ENCODE results near the gene CPD. TPM values are rescaled to one million over a fixed set of nuclear protein-coding genes. Genes with fewer than 3 reads are reported as not detected.

The CPD gene
- total RNA-seq, 4 donors from 2014 or later, result 70.9 to 143 (median 77.5) TPM

DNA sequence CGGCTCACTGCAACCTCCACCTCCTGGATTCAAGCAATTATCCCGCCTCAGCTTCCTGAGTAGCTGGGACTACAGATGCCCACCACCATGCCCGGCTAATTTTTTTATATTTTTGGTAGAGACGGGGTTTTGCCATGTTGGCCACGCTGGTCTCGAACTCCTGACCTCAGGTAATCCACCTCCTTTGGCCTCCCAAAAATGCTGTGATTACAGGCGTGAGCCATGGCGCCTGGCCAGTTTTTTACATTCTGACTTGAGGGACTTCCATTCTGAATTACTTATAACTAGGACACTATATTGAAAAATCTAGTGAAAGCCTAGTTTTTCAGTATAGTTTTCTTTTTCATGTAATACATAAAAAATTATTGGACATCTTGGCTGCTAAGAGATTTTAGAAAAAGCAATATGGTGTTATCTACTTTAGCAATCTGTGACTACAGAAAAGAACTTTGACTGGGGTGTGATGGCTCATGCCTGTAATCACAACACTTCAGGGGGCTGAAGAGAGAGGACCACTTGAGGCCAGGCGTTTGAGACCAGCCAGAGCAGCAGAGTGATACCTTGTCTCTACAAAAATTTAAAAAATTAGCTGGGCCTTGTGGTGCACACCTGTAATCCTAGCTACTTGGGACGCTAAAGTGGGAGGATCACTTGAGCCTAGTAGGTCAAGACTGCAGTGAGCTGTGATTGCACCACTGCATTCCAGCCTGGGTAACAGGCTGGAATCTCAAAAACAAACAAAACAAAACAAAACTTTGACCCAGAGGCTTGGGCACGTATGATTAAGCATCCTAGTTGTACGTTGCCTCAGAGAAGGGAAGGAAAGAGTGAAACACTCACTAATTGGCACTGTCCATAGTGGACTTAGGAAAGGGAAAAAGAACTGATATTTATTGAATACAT lies 71.6 kb downstream of the CPD start:
- TF ChIP-seq, protein P1, sequence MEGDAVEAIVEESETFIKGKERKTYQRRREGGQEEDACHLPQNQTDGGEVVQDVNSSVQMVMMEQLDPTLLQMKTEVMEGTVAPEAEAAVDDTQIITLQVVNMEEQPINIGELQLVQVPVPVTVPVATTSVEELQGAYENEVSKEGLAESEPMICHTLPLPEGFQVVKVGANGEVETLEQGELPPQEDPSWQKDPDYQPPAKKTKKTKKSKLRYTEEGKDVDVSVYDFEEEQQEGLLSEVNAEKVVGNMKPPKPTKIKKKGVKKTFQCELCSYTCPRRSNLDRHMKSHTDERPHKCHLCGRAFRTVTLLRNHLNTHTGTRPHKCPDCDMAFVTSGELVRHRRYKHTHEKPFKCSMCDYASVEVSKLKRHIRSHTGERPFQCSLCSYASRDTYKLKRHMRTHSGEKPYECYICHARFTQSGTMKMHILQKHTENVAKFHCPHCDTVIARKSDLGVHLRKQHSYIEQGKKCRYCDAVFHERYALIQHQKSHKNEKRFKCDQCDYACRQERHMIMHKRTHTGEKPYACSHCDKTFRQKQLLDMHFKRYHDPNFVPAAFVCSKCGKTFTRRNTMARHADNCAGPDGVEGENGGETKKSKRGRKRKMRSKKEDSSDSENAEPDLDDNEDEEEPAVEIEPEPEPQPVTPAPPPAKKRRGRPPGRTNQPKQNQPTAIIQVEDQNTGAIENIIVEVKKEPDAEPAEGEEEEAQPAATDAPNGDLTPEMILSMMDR (IDR thresholded peaks at IDR 0.05; ENCODE audit: low read depth), result no peak

DNA sequence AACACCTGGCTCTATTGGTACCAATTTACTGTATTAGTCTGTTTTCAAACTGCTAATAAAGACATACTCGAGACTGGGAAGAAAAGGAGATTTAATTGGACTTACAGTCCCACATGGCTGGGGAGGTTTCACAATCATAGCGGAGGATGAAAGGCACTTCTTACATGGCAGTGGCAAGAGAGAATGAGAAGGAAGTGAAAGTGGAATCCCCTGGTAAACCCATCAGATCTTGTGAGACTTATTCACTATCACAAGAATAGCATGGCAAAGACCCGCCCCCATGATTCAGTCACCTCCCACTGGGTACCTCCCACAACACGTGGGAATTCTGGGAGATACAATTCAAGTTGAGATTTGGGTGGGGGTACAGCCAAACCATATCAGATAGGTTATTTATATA lies 75.9 kb downstream of the CPD start:
- TF ChIP-seq, protein P1 (IDR thresholded peaks at IDR 0.05; ENCODE audit: low read depth), result no peak

DNA sequence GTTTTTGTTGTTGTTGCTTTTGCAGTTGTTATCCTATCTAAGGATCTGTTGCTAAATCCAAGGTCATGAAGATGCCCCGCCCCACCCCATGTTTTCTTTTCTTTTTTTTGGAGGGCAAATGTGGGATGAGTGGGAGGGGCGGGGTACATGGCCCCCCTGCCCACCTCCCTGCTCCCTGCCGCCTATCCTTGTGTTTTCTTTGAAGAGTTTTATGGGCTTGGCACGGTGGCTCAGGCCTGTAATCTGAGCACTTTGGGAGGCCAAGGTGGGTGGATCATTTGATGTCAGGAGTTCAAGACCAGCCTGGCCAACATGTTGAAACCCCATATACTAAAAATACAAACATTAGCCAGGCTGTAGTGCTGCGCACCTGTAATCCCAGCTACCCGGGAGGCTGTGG lies 79.6 kb downstream of the CPD start:
- TF ChIP-seq, protein P1 (IDR thresholded peaks at IDR 0.05; ENCODE audit: low read depth), result no peak

DNA sequence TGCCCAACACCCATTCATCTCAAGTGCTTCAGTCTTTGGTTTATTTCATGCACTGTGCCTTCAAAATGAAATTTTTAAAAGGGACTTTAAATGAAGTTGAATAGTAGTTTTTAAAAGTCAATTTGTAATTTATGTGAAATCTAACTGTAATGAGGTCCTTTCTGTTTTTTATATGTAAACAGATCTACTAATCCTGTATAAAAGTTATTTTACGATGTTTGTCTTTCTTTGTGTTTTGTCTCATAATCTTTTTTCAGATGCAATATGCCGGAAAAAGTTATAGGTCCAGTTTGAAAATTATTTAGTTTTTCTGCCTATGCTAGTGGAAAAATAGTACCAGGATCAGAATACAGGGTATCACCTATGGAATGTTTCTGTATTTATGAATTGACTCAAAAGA lies 89.7 kb downstream of the CPD start:
- TF ChIP-seq, protein P1 (IDR thresholded peaks at IDR 0.05; ENCODE audit: low read depth), result no peak

DNA sequence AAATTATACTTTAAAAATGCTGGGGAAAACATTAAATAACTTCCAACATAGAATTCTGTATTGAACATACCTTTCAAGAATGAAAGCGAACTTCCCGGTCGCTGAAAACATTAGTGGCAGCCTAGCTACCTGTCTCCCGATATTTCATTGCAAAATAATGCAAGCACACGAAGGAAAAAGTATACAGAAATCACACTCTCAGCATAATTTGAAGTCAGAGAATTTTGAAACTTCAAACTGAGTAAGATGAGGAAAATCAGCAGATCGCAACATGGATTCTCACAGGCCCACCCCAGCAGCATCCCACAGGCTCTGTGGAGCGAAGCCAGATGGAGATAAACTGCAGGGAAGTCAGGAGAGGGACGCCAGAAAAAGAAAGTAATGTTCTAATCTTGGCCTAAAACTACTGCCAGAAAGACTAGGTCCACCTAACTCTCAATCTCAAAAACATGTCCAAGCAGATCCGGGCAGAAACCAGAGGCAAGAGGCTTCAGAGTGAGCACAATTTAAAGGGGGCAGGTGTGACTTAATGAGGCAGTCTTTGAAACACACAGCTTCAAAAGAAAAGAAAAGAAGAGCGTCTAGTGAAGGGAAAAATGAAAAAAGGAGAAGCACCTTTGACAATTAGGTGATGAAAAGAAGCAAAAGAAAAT lies 93.6 kb downstream of the CPD start:
- TF ChIP-seq, protein P1 (IDR thresholded peaks at IDR 0.05; ENCODE audit: low read depth), result no peak

DNA sequence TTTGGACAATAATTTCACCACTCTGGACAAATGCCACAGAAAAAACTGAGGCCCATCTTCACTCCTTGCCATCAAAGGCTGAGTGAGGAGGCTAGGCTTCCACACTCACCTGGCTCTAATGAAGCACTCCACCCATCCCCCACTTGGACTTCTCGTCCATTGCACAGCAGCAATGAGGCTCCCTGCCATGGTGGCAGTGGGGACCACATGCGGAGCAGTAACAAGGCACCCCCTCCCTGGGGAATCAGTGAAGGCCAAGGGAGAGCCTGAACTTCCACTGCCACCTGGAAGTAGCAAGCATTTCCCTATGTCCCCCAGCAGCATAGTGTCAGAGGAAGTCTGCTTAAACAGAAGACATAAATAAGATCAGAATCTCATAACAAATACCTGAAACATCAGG lies 96.5 kb downstream of the CPD start:
- TF ChIP-seq, protein P1 (IDR thresholded peaks at IDR 0.05; ENCODE audit: low read depth), result no peak

DNA sequence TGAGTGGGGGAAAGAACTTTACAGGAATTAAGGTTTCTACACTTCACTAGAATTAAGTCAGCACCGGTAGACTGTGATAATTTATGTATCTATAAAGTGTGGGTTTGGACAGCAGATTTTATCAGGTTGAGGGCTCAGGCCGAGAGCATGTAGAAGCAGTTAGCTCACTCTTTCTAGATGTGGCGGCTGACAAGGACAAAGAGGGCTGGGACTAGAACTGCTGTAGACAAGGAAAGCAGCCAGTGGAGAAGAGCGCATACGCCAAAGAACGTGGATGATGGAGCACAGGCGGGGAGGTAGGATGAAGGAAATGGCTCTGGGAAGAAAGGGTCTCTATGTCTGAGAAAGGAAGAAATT lies 98.0 kb downstream of the CPD start:
- TF ChIP-seq, protein P1 (IDR thresholded peaks at IDR 0.05; ENCODE audit: low read depth), result no peak
